B cell (primary cell): ENCODE measurements around the gene TNNT1. TPM values are rescaled to one million over a fixed set of nuclear protein-coding genes. Genes with fewer than 3 reads are reported as not detected.

ENCODE experiments used
- ATAC-seq: fragments of 200-7000 bp; cut with Tn5 transposase; one replicate; pipeline ENCODE4 v1.10.0; 2021; ENCODE audit warnings: low read depth, mild to moderate bottlenecking, moderate number of reproducible peaks, moderate library complexity
- CTCF ChIA-PET: fragments of 350-600 bp; sonication (Branson Sonifier 250); formaldehyde crosslinking; loops from one replicate; lab custom pipeline; 2021; ENCODE audit warnings: antibody characterized with exemption, inconsistent platforms; lab: Charles Lee
- POLR2A ChIA-PET: fragments of 350-600 bp; sonication (Branson Sonifier 250); formaldehyde crosslinking; loops from one replicate; lab custom pipeline; 2021; ENCODE audit warnings: antibody characterized with exemption; lab: Charles Lee
- DNase-seq: peaks from one replicate; pipeline ENCODE4 v3.0.0; 2013
- H2AFZ ChIP-seq: 2 replicates; pipeline ENCODE4 v1.6.1; 2012; ENCODE audit warnings: mild to moderate bottlenecking, low read depth, low read length; ENCODE audit not compliant: insufficient read depth, poor library complexity, severe bottlenecking
- H3K27ac ChIP-seq, 2 donors: 1 replicate in 1 of 2; 2 replicates in 1 of 2; pipeline ENCODE4 v1.5.1; 2012 to 2013; ENCODE audit warnings: low read length in 2 of 2, mild to moderate bottlenecking in 2 of 2, moderate library complexity in 1 of 2
- H3K27me3 ChIP-seq, 4 experiments: fragments of 200-600 bp in 1 of 4; sonication (generic) in 1 of 4; replicated peaks in 1 of 4; 1 replicate in 2 of 4; 2 replicates in 2 of 4; pipeline versions ENCODE4 v1.6.1 to v1.7.0; 2013 to 2016; ENCODE audit warnings: low read length in 3 of 4, mild to moderate bottlenecking in 2 of 4, mixed read lengths in 1 of 4, moderate library complexity in 1 of 4; ENCODE audit not compliant: insufficient read depth in 4 of 4, control insufficient read depth in 3 of 4; ENCODE audit errors: control extremely low read depth in 1 of 4
- H3K36me3 ChIP-seq, 2 experiments: replicated peaks in 1 of 2; 1 replicate in 1 of 2; 2 replicates in 1 of 2; pipeline versions ENCODE4 v1.6.1 to v1.7.1; 2013; ENCODE audit warnings: low read length in 1 of 2; ENCODE audit not compliant: insufficient read depth in 2 of 2, control insufficient read depth in 1 of 2; ENCODE audit errors: control extremely low read depth in 1 of 2, extremely low read depth in 1 of 2
- H3K4me1 ChIP-seq, 2 donors: fragments of 200-600 bp in 1 of 2; sonication (generic) in 1 of 2; 1 replicate in 1 of 2; 2 replicates in 1 of 2; pipeline versions ENCODE4 v1.5.1 to v1.6.1; 2013 to 2017; ENCODE audit warnings: low read length in 2 of 2; ENCODE audit not compliant: control insufficient read depth in 2 of 2, insufficient read depth in 2 of 2
- H3K4me2 ChIP-seq: replicated peaks from 2 replicates; pipeline ENCODE3; 2012; ENCODE audit warnings: mild to moderate bottlenecking, low read depth, low read length; ENCODE audit not compliant: poor library complexity, severe bottlenecking
- H3K4me3 ChIP-seq, 5 experiments: fragments of 200-600 bp in 1 of 5; sonication (generic) in 1 of 5; 1 replicate in 3 of 5; 2 replicates in 2 of 5; pipeline versions ENCODE4 v1.5.1 to v1.7.0; 2011 to 2016; ENCODE audit warnings: low read length in 4 of 5, mild to moderate bottlenecking in 4 of 5, low read depth in 2 of 5, control low read depth in 1 of 5, moderate library complexity in 1 of 5; ENCODE audit not compliant: insufficient read depth in 1 of 5; ENCODE audit errors: control extremely low read depth in 1 of 5, extremely low read depth in 1 of 5
- H3K79me2 ChIP-seq: fragments of 200-600 bp; sonication (generic); one replicate; pipeline ENCODE4 v1.6.0; 2016; ENCODE audit warnings: low read length; ENCODE audit not compliant: control insufficient read depth, insufficient read depth
- H3K9ac ChIP-seq: fragments of 200-600 bp; sonication (generic); 2 replicates; pipeline ENCODE4 v1.6.1; 2017; ENCODE audit warnings: mild to moderate bottlenecking, low read length, moderate library complexity
- H3K9me3 ChIP-seq, 3 donors: one replicate each; pipeline versions ENCODE4 v1.6.1 to v1.7.1; 2013; ENCODE audit warnings: low read length in 2 of 3; ENCODE audit not compliant: control insufficient read depth in 2 of 3, insufficient read depth in 1 of 3; ENCODE audit errors: control extremely low read depth in 1 of 3
- H4K20me1 ChIP-seq: 2 replicates; pipeline ENCODE4 v1.6.0; 2012; ENCODE audit warnings: mild to moderate bottlenecking, low read length; ENCODE audit not compliant: insufficient read depth, control insufficient read depth, poor library complexity, severe bottlenecking
- H3K27ac Mint-ChIP-seq: one replicate; pipeline ENCODE4 v1.8.0; 2021; ENCODE audit warnings: mixed read lengths
- H3K27me3 Mint-ChIP-seq: one replicate; pipeline ENCODE4 v1.8.0; 2021; ENCODE audit warnings: mixed read lengths
- H3K4me1 Mint-ChIP-seq: one replicate; pipeline ENCODE4 v1.8.0; 2021; ENCODE audit warnings: mixed read lengths
- H3K4me3 Mint-ChIP-seq: one replicate; pipeline ENCODE4 v1.8.0; 2021; ENCODE audit warnings: mixed read lengths
- H3K9me3 Mint-ChIP-seq: one replicate; pipeline ENCODE4 v1.8.0; 2022; ENCODE audit warnings: mixed read lengths; ENCODE audit not compliant: insufficient read depth
- CTCF ChIP-seq: fragments of 200-600 bp; IDR thresholded peaks from one replicate; pipeline ENCODE4 v1.8.0; 2022; ENCODE audit warnings: antibody characterized with exemption, mild to moderate bottlenecking
- EZH2 ChIP-seq: IDR thresholded peaks from 2 replicates; pipeline ENCODE4 v1.6.1; 2012; ENCODE audit warnings: borderline replicate concordance, low read depth, mild to moderate bottlenecking, moderate library complexity, low read length; ENCODE audit not compliant: insufficient read depth, poor library complexity, severe bottlenecking
- WGBS: methylation state at CpG from one replicate; pipeline ENCODE4 v1.1.5; 2013; ENCODE audit warnings: missing lambda C conversion rate; ENCODE audit not compliant: insufficient coverage; 5-methylcytosine and 5-hydroxymethylcytosine counted together
- intact Hi-C: fragments of 100-400 bp; cut with micrococcal nuclease; formaldehyde crosslinking; loops from one replicate; pipeline ENCODE4 v1.10.0; 2022
- polyA plus RNA-seq: library from polyadenylated mRNA; depleted of rRNA; stranded (reverse); fragments of >200 nt; gene quantifications from 2 replicates; pipeline ENCODE4 v1.2.3, GENCODE V29; 2012
- total RNA-seq, 2 donors: library from RNA; stranded (reverse); fragments of 120-200 nt in 1 of 2; gene quantifications; 1 replicate in 1 of 2; 2 replicates in 1 of 2; pipeline versions ENCODE4 v1.2.3 to v1.2.4, GENCODE V29; 2013 to 2022

Gene TNNT1
- total and polyA plus RNA-seq, 2 donors (not counting 1 experiment from before 2014, with no cell fraction given) = not detected

- Histone ChIP-seq H4K20me1 (no peaks in the 10 kb centered on the region), H3K79me2 (no peaks in the 10 kb centered on the region), H3K4me1 (peaks cover 24 to 35% of the 10 kb centered on the region in 2 donors), H3K27me3 (peaks cover 0 to 91% (median 48%) of the 10 kb centered on the region in 4 experiments), H3K36me3 (no peaks in the 10 kb centered on the region), H3K4me2 (peak overlapping the region; percentile 85), H3K9me3 (peaks cover 0 to 45% (median 14%) of the 10 kb centered on the region in 3 donors), H3K27ac (no peak overlapping the region), H2AFZ (peak overlapping the region; percentile 61), H3K9ac (peak overlapping the region; percentile 56), H3K4me3 (peak overlapping the region in 4 of 5 experiments; percentile 41 to 57 (median 52))
- H3K27me3 Mint-ChIP-seq = peaks cover 70% of the 10 kb centered on the region
- TF ChIP-seq EZH2 (peak; percentile 18), CTCF (no peak)
- WGBS = 2% methylated on average over 31 of the region's 37 CpGs
- DNase-seq = peak; percentile 62
- peaks cover 24% of the 10 kb centered on the region for H3K4me1 Mint-ChIP-seq
- ChIA-PET POLR2A (interaction anchor here (0.8 kb wide), 1 partner anchor 210 kb away, joined by 3 read pairs; the partner anchor contains the start of gene TMEM238), CTCF (interaction anchor here (0.5 kb wide), 1 partner anchor 403 kb away, joined by 3 read pairs; no protein-coding TSS in a partner anchor)
- ATAC-seq = peak; percentile 53
- peak overlapping the region; percentile 69 for H3K4me3 Mint-ChIP-seq
- H3K9me3 Mint-ChIP-seq = no peaks in the 10 kb centered on the region
- intact Hi-C loops = no loop called here
- H3K27ac Mint-ChIP-seq = no peak overlapping the region
These were observed 24.9 kb upstream of the TNNT1 start for GRCh38 chr19:55173714-55174409.

GRCh38 chr19:55173186-55173713, 24.2 kb upstream of the TNNT1 start:
- Histone ChIP-seq H3K4me1 (peaks cover 18 to 29% of the 10 kb centered on the region in 2 donors), H3K4me3 (peak overlapping the region in 4 of 5 experiments; percentile 41 to 57 (median 52)), H3K4me2 (peak overlapping the region; percentile 85), H3K79me2 (no peaks in the 10 kb centered on the region), H3K9me3 (peaks cover 0 to 41% (median 14%) of the 10 kb centered on the region in 3 donors), H3K9ac (peak overlapping the region; percentile 56), H3K27ac (no peak overlapping the region), H3K36me3 (no peaks in the 10 kb centered on the region), H2AFZ (peak overlapping the region; percentile 61), H4K20me1 (no peaks in the 10 kb centered on the region), H3K27me3 (peaks cover 0 to 87% (median 46%) of the 10 kb centered on the region in 4 experiments)
- Mint-ChIP-seq H3K9me3 (no peaks in the 10 kb centered on the region), H3K27ac (no peak overlapping the region), H3K27me3 (peaks cover 71% of the 10 kb centered on the region), H3K4me1 (peaks cover 20% of the 10 kb centered on the region), H3K4me3 (peak overlapping the region; percentile 69)
- ChIA-PET POLR2A (no interaction called here), CTCF (no interaction called here)
- intact Hi-C loops = no loop called here
- ATAC-seq (no peak), DNase-seq (no peak)
- TF ChIP-seq EZH2 (no peak), CTCF (no peak)
- 4% methylated on average over 31 of the region's 32 CpGs for WGBS
